Activated T-cell treated with anti-CD3 and anti-CD28 coated beads for 24 hours (primary cell): Measurements from ENCODE around the gene HES2.
A peak's percentile ranks its signal among the peaks of the same experiment; 100 is the strongest.
"Not testable (repeated sequence)": the region's sequence is repeated elsewhere in the genome, so short reads cannot be mapped to it uniquely, and the experiment has no call there.

ENCODE experiments used
- DNase-seq: peaks from one replicate; pipeline ENCODE4 v3.0.0-alpha.2; 2020; ENCODE audit warnings: low read depth

Gene HES2

GRCh38 chr1:6454856-6455751, 35.4 kb upstream of the HES2 start:
- no peak for DNase-seq

GRCh38 chr1:6453895-6454855, 34.5 kb upstream of the HES2 start:
- DNase-seq, result not testable (repeated sequence)

GRCh38 chr1:6450943-6451373, 31.2 kb upstream of the HES2 start:
- no peak for DNase-seq

GRCh38 chr1:6450486-6450885, 30.8 kb upstream of the HES2 start:
- not testable (repeated sequence) for DNase-seq

- no peak for DNase-seq
These were observed 30.3 kb upstream of the HES2 start for GRCh38 chr1:6450005-6450450.

- no peak for DNase-seq
These were observed 29.3 kb upstream of the HES2 start for GRCh38 chr1:6448749-6449631.

GRCh38 chr1:6447818-6448748, 28.4 kb upstream of the HES2 start:
- no peak for DNase-seq

- no peak for DNase-seq
These were observed 27.5 kb upstream of the HES2 start for GRCh38 chr1:6447016-6447817.

- DNase-seq, result no peak
These were observed 26.9 kb upstream of the HES2 start for GRCh38 chr1:6446665-6447015.

GRCh38 chr1:6445929-6446328, 26.2 kb upstream of the HES2 start:
- not testable (repeated sequence) for DNase-seq

GRCh38 chr1:6445062-6445763, 25.5 kb upstream of the HES2 start:
- no peak for DNase-seq

- DNase-seq, result no peak
These were observed 24.7 kb upstream of the HES2 start for GRCh38 chr1:6444377-6444776.

GRCh38 chr1:6443339-6444115, 23.8 kb upstream of the HES2 start:
- no peak for DNase-seq

GRCh38 chr1:6441586-6441985, 21.9 kb upstream of the HES2 start:
- DNase-seq, result no peak

GRCh38 chr1:6440198-6441126, 20.7 kb upstream of the HES2 start:
- DNase-seq, result peak; percentile 60

GRCh38 chr1:6438047-6438525, 18.4 kb upstream of the HES2 start:
- DNase-seq, result peak; percentile 63
